MCF 10A (cell line): ENCODE measurements around the gene ZNF444. TPM values are rescaled to one million over a fixed set of nuclear protein-coding genes. Genes with fewer than 3 reads are reported as not detected.
"Not testable (repeated sequence)": the region's sequence is repeated elsewhere in the genome, so short reads cannot be mapped to it uniquely, and the experiment has no call there.

Experiments
- BruUV-seq: library from RNA; stranded (reverse); fragments of 400-500 nt; replicated peaks from 2 replicates; lab custom pipeline; 2021; lab: Mats Ljungman, UMichigan
- CTCF ChIA-PET: fragments of 300-600 bp; sonication (Branson Sonifier 250); formaldehyde crosslinking; extraction: SDS; loops from one replicate; lab custom pipeline; 2021; ENCODE audit warnings: antibody characterized with exemption, inconsistent platforms; lab: Yijun Ruan, JAX
- POLR2A ChIA-PET: fragments of 300-600, 350-650 bp; sonication (Branson Sonifier 250); formaldehyde crosslinking; extraction: SDS; loops from one replicate; lab custom pipeline; 2020; ENCODE audit warnings: antibody characterized with exemption, inconsistent platforms; lab: Yijun Ruan, JAX
- DNase-seq: peaks from one replicate; pipeline ENCODE4 v3.0.0-alpha.2; 2018; ENCODE audit not compliant: unreplicated experiment
- H3K27ac Mint-ChIP-seq: one replicate; pipeline ENCODE4 v1.8.0; 2022; ENCODE audit warnings: mild to moderate bottlenecking, low read depth, mixed read lengths; ENCODE audit not compliant: unreplicated experiment
- H3K27me3 Mint-ChIP-seq: one replicate; pipeline ENCODE4 v1.8.0; 2022; ENCODE audit warnings: mixed read lengths; ENCODE audit not compliant: insufficient read depth, unreplicated experiment
- H3K36me3 Mint-ChIP-seq: one replicate; pipeline ENCODE4 v1.8.0; 2022; ENCODE audit warnings: mild to moderate bottlenecking, moderate library complexity, mixed read lengths; ENCODE audit not compliant: insufficient read depth, unreplicated experiment
- H3K4me1 Mint-ChIP-seq: one replicate; pipeline ENCODE4 v1.8.0; 2022; ENCODE audit warnings: mixed read lengths; ENCODE audit not compliant: insufficient read depth, unreplicated experiment
- H3K4me3 Mint-ChIP-seq: one replicate; pipeline ENCODE4 v1.8.0; 2022; ENCODE audit warnings: mild to moderate bottlenecking, moderate library complexity, mixed read lengths; ENCODE audit not compliant: unreplicated experiment
- H3K9me3 Mint-ChIP-seq: one replicate; pipeline ENCODE4 v1.8.0; 2022; ENCODE audit warnings: mixed read lengths; ENCODE audit not compliant: unreplicated experiment
- CTCF ChIP-seq: fragments of 200-600 bp; IDR thresholded peaks from one replicate; pipeline ENCODE4 v1.8.0; 2022; ENCODE audit warnings: antibody characterized with exemption, mild to moderate bottlenecking; ENCODE audit not compliant: unreplicated experiment
- intact Hi-C: fragments of 100-400 bp; cut with micrococcal nuclease; formaldehyde crosslinking; loops from 2 replicates; pipeline ENCODE4 v1.14.1; 2022
- total RNA-seq: library from RNA; stranded (reverse); gene quantifications from 2 replicates; pipeline ENCODE4 v1.2.3, GENCODE V29; 2022

ZNF444 gene
- total RNA-seq, 1 experiment from 2014 or later = 26.6 TPM

- Mint-ChIP-seq H3K9me3 (peaks cover 9% of the 10 kb centered on the region), H3K4me1 (peaks cover 25% of the 10 kb centered on the region), H3K27me3 (no peaks in the 10 kb centered on the region), H3K4me3 (no peak overlapping the region), H3K36me3 (peaks cover 62% of the 10 kb centered on the region), H3K27ac (no peak overlapping the region)
- DNase-seq = no peak
- no TSS peak for BruUV-seq
- no peak for TF ChIP-seq CTCF
- ChIA-PET CTCF (interaction anchor here (0.7 to 1.7 kb wide), 2 partner anchors 17 to 215 kb away, joined by 3 to 5 read pairs; no protein-coding TSS in a partner anchor), POLR2A (no interaction called here)
- intact Hi-C loops = loop anchor here (5.0 to 10.0 kb wide), 3 partner anchors 48 to 220 kb away; partner anchors contain the start of genes ZNF444 and ZSCAN5A
These were observed 46.6 kb upstream of the ZNF444 start for GRCh38 chr19:56094449-56094848.

GRCh38 chr19:56096665-56097064 is 44.4 kb upstream of the ZNF444 start:
- Mint-ChIP-seq H3K4me3 (no peak overlapping the region), H3K36me3 (peaks cover 59% of the 10 kb centered on the region), H3K4me1 (peaks cover 9% of the 10 kb centered on the region), H3K27me3 (no peaks in the 10 kb centered on the region), H3K9me3 (peaks cover 9% of the 10 kb centered on the region), H3K27ac (no peak overlapping the region)
- DNase-seq = no peak
- POLR2A ChIA-PET = interaction anchor here (1.9 kb wide), 1 partner anchor 44 kb away, joined by 6 read pairs; the partner anchor contains the start of gene ZNF444
- no TSS peak for BruUV-seq
- CTCF ChIA-PET = interaction anchor here (0.6 to 2.5 kb wide), 6 partner anchors 9 to 236 kb away, joined by 3 to 18 read pairs (median 4); no protein-coding TSS in a partner anchor
- TF ChIP-seq CTCF = no peak
- intact Hi-C loops = loop anchor here (10.0 kb wide), 1 partner anchor 218 kb away; the partner anchor contains the start of gene ZSCAN5A

- peaks cover 53% of the 10 kb centered on the region for H3K36me3 Mint-ChIP-seq
- no peak for TF ChIP-seq CTCF
- BruUV-seq = no TSS peak
These were observed 43.8 kb upstream of the ZNF444 start for GRCh38 chr19:56097306-56097705.

GRCh38 chr19:56097776-56098175 is 43.3 kb upstream of the ZNF444 start:
- TF ChIP-seq CTCF = no peak

More at GRCh38 chr19:56097306-56097705, 43.8 kb upstream of the ZNF444 start:
- Mint-ChIP-seq H3K27me3 (no peaks in the 10 kb centered on the region), H3K4me1 (peaks cover 9% of the 10 kb centered on the region), H3K27ac (no peak overlapping the region), H3K4me3 (no peak overlapping the region), H3K9me3 (peaks cover 9% of the 10 kb centered on the region)
- intact Hi-C loops = loop anchor here (10.0 kb wide), 1 partner anchor 217 kb away; the partner anchor contains the start of gene ZSCAN5A
- CTCF ChIA-PET = interaction anchor here (2.1 to 2.5 kb wide), 2 partner anchors 8 to 21 kb away, joined by 9 to 18 read pairs; no protein-coding TSS in a partner anchor
- POLR2A ChIA-PET = no interaction called here
- DNase-seq = no peak

GRCh38 chr19:56098237-56098636 is 42.9 kb upstream of the ZNF444 start:
- H3K4me3 Mint-ChIP-seq, POLR2A ChIA-PET: not testable (repeated sequence)

More at GRCh38 chr19:56097776-56098175, 43.3 kb upstream of the ZNF444 start:
- ChIA-PET POLR2A (no interaction called here), CTCF (no interaction called here)
- intact Hi-C loops = loop anchor here (10.0 kb wide), 1 partner anchor 217 kb away; the partner anchor contains the start of gene ZSCAN5A
- peaks cover 7% of the 10 kb centered on the region for H3K9me3 Mint-ChIP-seq
- H3K36me3 Mint-ChIP-seq = peaks cover 49% of the 10 kb centered on the region
- DNase-seq = no peak
- BruUV-seq = no TSS peak
- H3K27ac Mint-ChIP-seq = no peak overlapping the region
- H3K27me3 Mint-ChIP-seq = no peaks in the 10 kb centered on the region
- H3K4me1 Mint-ChIP-seq = peaks cover 4% of the 10 kb centered on the region
- no peak overlapping the region for H3K4me3 Mint-ChIP-seq

More at GRCh38 chr19:56098237-56098636, 42.9 kb upstream of the ZNF444 start:
- not testable (repeated sequence) for H3K4me1 Mint-ChIP-seq, H3K27me3 Mint-ChIP-seq, DNase-seq, BruUV-seq, H3K9me3 Mint-ChIP-seq, H3K27ac Mint-ChIP-seq
- CTCF ChIA-PET = interaction anchor here (1.4 kb wide), 1 partner anchor 155 kb away, joined by 4 read pairs; no protein-coding TSS in a partner anchor
- intact Hi-C loops = loop anchor here (10.0 kb wide), 1 partner anchor 217 kb away; the partner anchor contains the start of gene ZSCAN5A
- H3K36me3 Mint-ChIP-seq = peaks cover 48% of the 10 kb centered on the region
